HEK293 (cell line): Measurements from ENCODE around the gene ZBTB21.

Experiments
- CTCF ChIA-PET: fragments of 350-600 bp; formaldehyde crosslinking; extraction: SDS; loops from one replicate; lab custom pipeline; 2021; ENCODE audit warnings: antibody characterized with exemption; lab: Yijun Ruan, JAX
- POLR2A ChIA-PET: fragments of 300-600 bp; formaldehyde crosslinking; extraction: SDS; loops from one replicate; lab custom pipeline; 2020; ENCODE audit warnings: antibody characterized with exemption, inconsistent platforms; lab: Yijun Ruan, JAX
- H3K27ac ChIP-seq: fragments of 200-500 bp; sonication (Bioruptor generic); 2 replicates; pipeline ENCODE4 v1.5.1; 2014; ENCODE audit warnings: low read depth, low read length, control low read depth, inconsistent platforms; ENCODE audit errors: extremely low read depth
- H3K36me3 ChIP-seq, 2 experiments: fragments of 200-500 bp in 1 of 2; sonication (Bioruptor generic) in 1 of 2; 1 replicate in 1 of 2; 2 replicates in 1 of 2; pipeline ENCODE4 v1.5.1; 2014 to 2017; ENCODE audit warnings: inconsistent platforms in 2 of 2, low read length in 2 of 2; ENCODE audit not compliant: control insufficient read depth in 2 of 2, insufficient read depth in 1 of 2
- H3K4me1 ChIP-seq: fragments of 200-500 bp; sonication (Bioruptor generic); 2 replicates; pipeline ENCODE4 v1.5.1; 2014; ENCODE audit warnings: mild to moderate bottlenecking, low read length, inconsistent platforms; ENCODE audit not compliant: control insufficient read depth, insufficient read depth
- H3K4me3 ChIP-seq: 2 replicates; pipeline ENCODE4 v1.5.1; 2011; ENCODE audit warnings: low read depth, mild to moderate bottlenecking, control low read depth, low read length, moderate library complexity
- H3K9me3 ChIP-seq: fragments of 200-500 bp; sonication (Bioruptor generic); 2 replicates; pipeline ENCODE4 v1.5.1; 2014; ENCODE audit warnings: low read depth, low read length, inconsistent platforms; ENCODE audit not compliant: control insufficient read depth, insufficient read depth
- BCL11B ChIP-seq: fragments of 450-650 bp; formaldehyde crosslinking; IDR thresholded peaks from 2 replicates; pipeline ENCODE4 v1.5.1; 2016; ENCODE audit warnings: low read depth, missing biosample characterization, missing genetic modification characterization
- FEZF1 ChIP-seq: fragments of 450-650 bp; formaldehyde crosslinking; IDR thresholded peaks from 2 replicates; pipeline ENCODE4 v1.5.1; 2016; ENCODE audit warnings: missing biosample characterization, missing genetic modification characterization
- GLI4 ChIP-seq: fragments of 450-650 bp; formaldehyde crosslinking; IDR thresholded peaks from 2 replicates; pipeline ENCODE4 v1.5.1; 2016; ENCODE audit warnings: missing biosample characterization, missing genetic modification characterization
- GLIS1 ChIP-seq: fragments of 450-650 bp; formaldehyde crosslinking; IDR thresholded peaks from 2 replicates; pipeline ENCODE4 v1.5.1; 2016; ENCODE audit warnings: missing biosample characterization, missing genetic modification characterization
- MEIS1 ChIP-seq: sonication (generic); formaldehyde crosslinking; IDR thresholded peaks from 2 replicates; pipeline ENCODE4 v1.8.1; 2022; ENCODE audit warnings: missing genetic modification reagents, mild to moderate bottlenecking, borderline replicate concordance
- RBAK ChIP-seq: fragments of 450-650 bp; formaldehyde crosslinking; IDR thresholded peaks from 2 replicates; pipeline ENCODE4 v1.5.1; 2016; ENCODE audit warnings: missing biosample characterization, missing genetic modification characterization
- TRIM28 ChIP-seq: IDR thresholded peaks from 2 replicates; pipeline ENCODE4 v1.6.1; 2011; ENCODE audit warnings: low read length, control low read depth, borderline replicate concordance
- ZBTB17 ChIP-seq: fragments of 450-650 bp; formaldehyde crosslinking; IDR thresholded peaks from 2 replicates; pipeline ENCODE4 v1.5.1; 2016; ENCODE audit warnings: missing biosample characterization, missing genetic modification characterization
- ZBTB20 ChIP-seq: fragments of 450-650 bp; formaldehyde crosslinking; IDR thresholded peaks from 2 replicates; pipeline ENCODE4 v1.5.1; 2016; ENCODE audit warnings: missing biosample characterization, missing genetic modification characterization
- ZBTB49 ChIP-seq: fragments of 450-650 bp; formaldehyde crosslinking; IDR thresholded peaks from 2 replicates; pipeline ENCODE4 v1.5.1; 2016; ENCODE audit warnings: missing biosample characterization, missing genetic modification characterization, low read depth
- ZFP69B ChIP-seq: fragments of 450-650 bp; formaldehyde crosslinking; IDR thresholded peaks from 2 replicates; pipeline ENCODE4 v1.5.1; 2016; ENCODE audit warnings: missing biosample characterization, missing genetic modification characterization
- ZNF146 ChIP-seq: fragments of 450-650 bp; formaldehyde crosslinking; IDR thresholded peaks from 2 replicates; pipeline ENCODE4 v1.5.1; 2016; ENCODE audit warnings: missing biosample characterization, missing genetic modification characterization
- ZNF148 ChIP-seq: fragments of 450-650 bp; formaldehyde crosslinking; IDR thresholded peaks from 2 replicates; pipeline ENCODE4 v1.5.0; 2017; ENCODE audit warnings: missing biosample characterization, missing genetic modification characterization, borderline replicate concordance
- ZNF174 ChIP-seq: fragments of 450-650 bp; formaldehyde crosslinking; IDR thresholded peaks from 2 replicates; pipeline ENCODE4 v1.5.0; 2017; ENCODE audit warnings: missing biosample characterization, mild to moderate bottlenecking, missing genetic modification characterization
- ZNF2 ChIP-seq: fragments of 450-650 bp; formaldehyde crosslinking; IDR thresholded peaks from 2 replicates; pipeline ENCODE4 v1.5.1; 2016; ENCODE audit warnings: missing biosample characterization, missing genetic modification characterization
- ZNF521 ChIP-seq: fragments of 450-650 bp; formaldehyde crosslinking; IDR thresholded peaks from 2 replicates; pipeline ENCODE4 v1.5.1; 2017; ENCODE audit warnings: missing biosample characterization, mild to moderate bottlenecking, missing genetic modification characterization
- ZNF549 ChIP-seq: fragments of 450-650 bp; IDR thresholded peaks from 2 replicates; pipeline ENCODE4 v1.5.1; 2018; ENCODE audit warnings: missing biosample characterization, missing genetic modification characterization, mild to moderate bottlenecking, inconsistent platforms, moderate library complexity
- ZNF664 ChIP-seq: fragments of 450-650 bp; formaldehyde crosslinking; IDR thresholded peaks from 2 replicates; pipeline ENCODE4 v1.5.1; 2016; ENCODE audit warnings: missing biosample characterization, missing genetic modification characterization
- ZNF776 ChIP-seq: fragments of 450-650 bp; formaldehyde crosslinking; IDR thresholded peaks from 2 replicates; pipeline ENCODE4 v1.5.0; 2017; ENCODE audit warnings: missing biosample characterization, missing genetic modification characterization, borderline replicate concordance
- TF ChIP-seq, protein P1 (sequence below): fragments of 450-650 bp; formaldehyde crosslinking; conservative IDR thresholded peaks from 2 replicates; pipeline ENCODE4 v1.5.1; 2016; ENCODE audit warnings: low read depth, missing biosample characterization, missing genetic modification characterization

The ZBTB21 gene

DNA sequence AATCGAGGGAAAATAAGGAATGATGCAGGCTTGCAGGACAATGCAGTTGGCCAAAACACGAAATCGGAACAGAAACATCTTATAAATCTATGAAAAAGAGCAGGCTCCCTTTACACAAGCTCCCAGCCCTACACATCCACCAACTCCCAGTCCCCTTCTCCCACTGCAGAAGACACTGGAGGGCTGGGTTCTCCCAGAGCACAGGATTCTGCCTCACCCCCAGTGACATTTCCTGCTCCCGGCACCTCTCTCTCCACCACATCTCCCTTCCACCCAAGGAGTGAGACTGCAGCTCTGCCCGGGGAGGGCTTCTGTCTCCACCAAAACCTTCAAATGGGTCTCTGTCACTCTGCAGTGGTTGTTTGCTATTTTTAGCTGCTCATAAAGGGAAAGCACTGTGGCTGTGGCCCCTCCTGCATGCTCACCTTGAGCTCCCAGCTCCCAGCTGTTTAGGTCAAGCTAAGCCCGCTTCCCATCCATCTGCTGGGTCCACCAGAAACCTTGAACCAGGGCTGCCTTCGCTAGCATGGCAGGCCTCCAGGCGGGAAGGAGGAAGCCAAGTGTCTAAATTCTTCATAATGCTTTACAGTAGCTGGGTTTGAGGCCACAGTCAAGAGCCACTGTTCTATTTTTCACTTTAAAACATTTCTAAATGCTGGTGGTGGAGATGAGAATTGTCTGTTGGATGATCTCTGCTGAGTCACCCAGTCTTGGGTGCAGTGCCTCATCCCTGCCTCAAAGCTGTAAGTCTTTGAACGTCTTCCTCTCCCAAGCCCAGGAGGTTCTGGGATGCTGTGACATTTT is 53.0 kb downstream of the ZBTB21 start:
- TF ChIP-seq ZNF2 (tag by site-specific recombination) (no peak), ZBTB20 (tag by site-specific recombination) (no peak), RBAK (tag by site-specific recombination) (no peak), ZNF174 (tag by site-specific recombination) (no peak), TRIM28 (no peak), ZNF549 (tag by site-specific recombination) (no peak), ZNF148 (tag by site-specific recombination) (no peak), ZNF664 (no peak), GLIS1 (tag by site-specific recombination) (no peak), ZNF146 (tag by site-specific recombination) (no peak), MEIS1 (no peak), BCL11B (tag by site-specific recombination) (no peak), ZBTB49 (no peak), ZNF776 (tag by site-specific recombination) (no peak), FEZF1 (no peak), ZNF521 (tag by site-specific recombination) (no peak), ZFP69B (tag by site-specific recombination) (no peak), GLI4 (no peak), ZBTB17 (tag by site-specific recombination) (no peak)
- TF ChIP-seq, protein P1, sequence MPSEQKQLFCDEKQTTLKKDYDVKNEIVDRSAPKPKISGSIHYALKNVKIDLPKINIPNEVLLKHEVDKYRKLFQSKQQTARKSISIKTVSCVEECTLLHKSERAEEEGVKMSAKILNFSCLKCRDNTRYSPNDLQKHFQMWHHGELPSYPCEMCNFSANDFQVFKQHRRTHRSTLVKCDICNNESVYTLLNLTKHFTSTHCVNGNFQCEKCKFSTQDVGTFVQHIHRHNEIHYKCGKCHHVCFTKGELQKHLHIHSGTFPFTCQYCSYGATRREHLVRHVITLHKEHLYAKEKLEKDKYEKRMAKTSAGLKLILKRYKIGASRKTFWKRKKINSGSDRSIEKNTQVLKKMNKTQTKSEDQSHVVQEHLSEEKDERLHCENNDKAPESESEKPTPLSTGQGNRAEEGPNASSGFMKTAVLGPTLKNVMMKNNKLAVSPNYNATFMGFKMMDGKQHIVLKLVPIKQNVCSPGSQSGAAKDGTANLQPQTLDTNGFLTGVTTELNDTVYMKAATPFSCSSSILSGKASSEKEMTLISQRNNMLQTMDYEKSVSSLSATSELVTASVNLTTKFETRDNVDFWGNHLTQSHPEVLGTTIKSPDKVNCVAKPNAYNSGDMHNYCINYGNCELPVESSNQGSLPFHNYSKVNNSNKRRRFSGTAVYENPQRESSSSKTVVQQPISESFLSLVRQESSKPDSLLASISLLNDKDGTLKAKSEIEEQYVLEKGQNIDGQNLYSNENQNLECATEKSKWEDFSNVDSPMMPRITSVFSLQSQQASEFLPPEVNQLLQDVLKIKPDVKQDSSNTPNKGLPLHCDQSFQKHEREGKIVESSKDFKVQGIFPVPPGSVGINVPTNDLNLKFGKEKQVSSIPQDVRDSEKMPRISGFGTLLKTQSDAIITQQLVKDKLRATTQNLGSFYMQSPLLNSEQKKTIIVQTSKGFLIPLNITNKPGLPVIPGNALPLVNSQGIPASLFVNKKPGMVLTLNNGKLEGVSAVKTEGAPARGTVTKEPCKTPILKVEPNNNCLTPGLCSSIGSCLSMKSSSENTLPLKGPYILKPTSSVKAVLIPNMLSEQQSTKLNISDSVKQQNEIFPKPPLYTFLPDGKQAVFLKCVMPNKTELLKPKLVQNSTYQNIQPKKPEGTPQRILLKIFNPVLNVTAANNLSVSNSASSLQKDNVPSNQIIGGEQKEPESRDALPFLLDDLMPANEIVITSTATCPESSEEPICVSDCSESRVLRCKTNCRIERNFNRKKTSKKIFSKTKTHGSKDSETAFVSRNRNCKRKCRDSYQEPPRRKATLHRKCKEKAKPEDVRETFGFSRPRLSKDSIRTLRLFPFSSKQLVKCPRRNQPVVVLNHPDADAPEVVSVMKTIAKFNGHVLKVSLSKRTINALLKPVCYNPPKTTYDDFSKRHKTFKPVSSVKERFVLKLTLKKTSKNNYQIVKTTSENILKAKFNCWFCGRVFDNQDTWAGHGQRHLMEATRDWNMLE (tag by site-specific recombination): no peak
- TF ChIP-seq, all 188 proteins: peak for 0
- no peak overlapping the region for H3K27ac ChIP-seq
- H3K36me3 ChIP-seq: no peaks in the 10 kb centered on the region
- ChIA-PET CTCF (interaction anchor here (0.6 to 0.8 kb wide), 4 partner anchors 14 to 345 kb away, joined by 3 to 4 read pairs (median 3); no protein-coding TSS in a partner anchor), POLR2A (no interaction called here)
- H3K4me1 ChIP-seq: peaks cover 2% of the 10 kb centered on the region; the same call in 1 of the 2 replicates
- H3K4me3 ChIP-seq: no peak overlapping the region
- H3K9me3 ChIP-seq: no peaks in the 10 kb centered on the region
